Middle frontal gyrus (tissue), 1 donor: ENCODE measurements around the gene ERVW-1.
"Not testable (repeated sequence)": the region's sequence is repeated elsewhere in the genome, so short reads cannot be mapped to it uniquely, and the experiment has no call there.

Experiments
- DNase-seq: peaks from one replicate; pipeline ENCODE4 v3.0.0-alpha.2; 2015; ENCODE audit warnings: low spot score; ENCODE audit errors: extremely low spot score

The ERVW-1 gene, protein sequence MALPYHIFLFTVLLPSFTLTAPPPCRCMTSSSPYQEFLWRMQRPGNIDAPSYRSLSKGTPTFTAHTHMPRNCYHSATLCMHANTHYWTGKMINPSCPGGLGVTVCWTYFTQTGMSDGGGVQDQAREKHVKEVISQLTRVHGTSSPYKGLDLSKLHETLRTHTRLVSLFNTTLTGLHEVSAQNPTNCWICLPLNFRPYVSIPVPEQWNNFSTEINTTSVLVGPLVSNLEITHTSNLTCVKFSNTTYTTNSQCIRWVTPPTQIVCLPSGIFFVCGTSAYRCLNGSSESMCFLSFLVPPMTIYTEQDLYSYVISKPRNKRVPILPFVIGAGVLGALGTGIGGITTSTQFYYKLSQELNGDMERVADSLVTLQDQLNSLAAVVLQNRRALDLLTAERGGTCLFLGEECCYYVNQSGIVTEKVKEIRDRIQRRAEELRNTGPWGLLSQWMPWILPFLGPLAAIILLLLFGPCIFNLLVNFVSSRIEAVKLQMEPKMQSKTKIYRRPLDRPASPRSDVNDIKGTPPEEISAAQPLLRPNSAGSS

GRCh38 chr7:92477681-92478080, at the start of gene ERVW-1:
TSS of gene ERVW-1 (minus strand) at chr7:92477946. CDS start at chr7:92470381, 7,565 bp downstream.
- not testable (repeated sequence) for DNase-seq

DNA sequence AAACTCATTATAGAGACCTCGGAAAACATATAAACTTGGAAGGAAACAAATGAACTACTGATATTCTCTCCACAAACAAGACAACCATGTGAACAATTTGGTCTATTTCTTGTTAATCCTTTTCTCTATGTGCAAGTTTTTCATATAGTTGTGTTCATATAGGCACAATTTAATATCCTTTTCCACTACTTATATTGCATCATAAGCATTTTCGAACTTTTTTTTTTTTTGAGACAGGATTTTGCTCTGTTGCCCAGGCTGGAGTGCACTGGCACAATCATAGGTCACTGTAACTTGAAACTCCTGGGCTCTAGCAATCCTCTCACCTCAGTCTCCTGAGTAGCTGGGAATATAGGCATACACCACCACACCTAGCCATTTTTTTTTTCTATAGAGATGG, 45.4 kb upstream of the ERVW-1 start:
- DNase-seq: no peak

DNA sequence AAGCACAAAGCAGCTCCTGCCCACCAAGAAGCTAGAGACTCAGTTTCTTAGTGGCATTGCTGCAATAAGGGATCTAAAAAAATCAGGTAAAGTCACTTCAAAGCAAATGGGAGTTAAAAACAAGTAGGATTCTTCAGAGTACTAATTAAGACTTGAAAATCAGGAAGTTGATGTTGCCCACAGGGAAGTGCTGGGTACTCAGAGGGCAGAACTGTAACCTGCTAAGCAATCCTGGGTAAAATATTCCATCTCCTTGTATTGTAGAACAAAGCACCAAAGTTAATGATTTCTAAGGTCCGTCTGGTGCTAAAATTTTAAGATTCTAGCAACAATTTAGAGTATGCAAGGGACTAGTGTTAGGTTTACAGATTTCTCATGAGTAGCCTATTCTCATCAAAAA, 42.3 kb upstream of the ERVW-1 start:
- no peak for DNase-seq

DNA sequence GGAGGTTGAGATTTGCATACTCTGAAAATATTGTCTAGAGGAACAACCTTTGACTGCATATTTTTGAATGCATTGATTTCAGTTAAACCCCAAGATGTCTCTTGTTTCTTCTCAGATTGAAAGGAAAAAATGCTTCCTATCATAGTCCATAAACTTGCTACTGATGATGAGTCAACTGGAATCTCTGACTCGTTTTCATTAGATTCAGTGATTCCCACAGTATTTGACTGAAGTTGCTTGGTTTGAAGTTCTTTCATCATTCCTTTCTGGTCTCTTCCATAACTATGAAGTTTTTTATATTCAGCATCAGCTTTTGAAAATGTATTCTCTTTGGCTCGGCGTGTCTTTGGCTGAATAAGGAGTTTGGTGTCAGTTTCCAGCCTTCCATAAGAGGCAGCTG, 39.9 kb upstream of the ERVW-1 start:
- no peak for DNase-seq

- no peak for DNase-seq
Measured at GRCh38 chr7:92513167-92513902, 35.6 kb upstream of the ERVW-1 start.

DNA sequence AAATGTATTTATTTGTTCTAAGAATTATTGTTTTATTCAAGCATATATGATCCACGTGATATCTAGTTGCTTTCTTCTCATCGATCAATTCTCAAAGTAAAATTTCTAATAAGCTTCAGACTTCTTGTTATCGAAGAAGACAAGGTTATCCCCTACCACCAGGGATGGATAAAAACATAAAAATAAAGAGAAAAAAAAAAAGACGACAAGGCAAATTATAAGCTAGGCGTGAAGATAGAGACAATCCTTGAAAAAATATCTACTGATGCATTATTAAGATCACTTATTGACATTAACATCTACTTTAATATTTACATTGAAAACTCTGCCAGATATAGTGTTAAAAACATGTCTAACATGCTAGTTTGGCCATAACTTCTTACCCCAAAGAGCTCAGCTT, 31.2 kb upstream of the ERVW-1 start:
- no peak for DNase-seq

DNA sequence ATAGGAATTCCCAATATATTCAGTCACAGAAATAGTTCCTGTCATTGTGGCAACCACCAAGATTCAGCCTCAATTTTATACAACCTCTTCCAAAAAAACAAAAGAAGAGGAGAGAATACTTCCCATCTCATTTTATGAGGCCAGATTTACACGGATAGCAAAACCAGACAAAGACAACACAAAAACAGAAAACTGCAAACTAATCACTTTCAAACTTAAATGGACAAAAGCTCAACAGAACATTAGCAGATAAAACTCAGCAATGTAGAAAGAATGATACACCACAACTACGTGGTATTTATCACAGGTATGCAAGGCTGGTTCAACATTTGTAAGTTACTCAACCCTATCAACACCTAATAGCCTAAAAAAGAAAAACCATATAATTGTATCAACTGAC, 28.6 kb upstream of the ERVW-1 start:
- DNase-seq: no peak

DNA sequence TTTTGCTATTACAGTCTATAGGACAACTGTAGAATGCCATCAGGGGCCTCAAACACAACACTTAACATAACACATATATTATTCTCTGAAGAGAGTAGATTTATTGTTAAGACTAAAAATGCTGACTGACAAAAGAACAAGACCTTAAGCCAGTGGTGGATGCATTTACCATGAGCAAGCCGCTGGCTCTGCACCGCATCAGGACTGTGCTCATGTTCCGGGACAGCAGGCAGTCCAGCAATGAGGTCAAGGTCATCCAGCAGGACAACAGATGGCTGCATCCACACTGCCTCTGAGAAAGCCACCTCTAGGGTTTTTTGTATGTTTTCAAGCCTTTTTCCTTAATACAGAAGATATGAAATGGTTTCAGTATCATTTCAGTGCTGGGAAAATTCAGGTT, 26.8 kb upstream of the ERVW-1 start:
- DNase-seq: no peak

DNA sequence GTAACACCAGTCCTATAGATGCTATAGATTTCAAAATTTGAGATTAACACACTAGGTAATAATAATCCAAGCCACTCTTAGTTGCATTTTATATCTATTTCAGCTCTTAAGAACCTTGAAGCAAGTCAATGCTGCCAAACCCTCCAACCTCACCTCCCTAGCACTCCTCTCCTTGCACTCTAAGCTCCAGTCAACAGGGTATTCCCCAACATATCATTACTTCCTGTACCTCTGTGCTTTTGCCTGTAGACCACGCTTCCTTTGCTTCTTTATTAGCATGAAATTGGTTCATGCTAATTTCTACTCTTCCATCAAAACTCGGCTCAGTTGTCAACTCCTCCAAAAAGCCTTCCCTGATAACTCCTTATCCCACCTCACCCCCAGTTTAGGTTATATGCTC, 26.0 kb upstream of the ERVW-1 start:
- DNase-seq: no peak

GRCh38 chr7:92498557-92498956, 20.8 kb upstream of the ERVW-1 start:
- DNase-seq: no peak

GRCh38 chr7:92496876-92497275, 19.1 kb upstream of the ERVW-1 start:
- no peak for DNase-seq

- DNase-seq: no peak
Measured at GRCh38 chr7:92489634-92490033, 11.9 kb upstream of the ERVW-1 start.

- no peak for DNase-seq
Measured at GRCh38 chr7:92487804-92488203, 10.1 kb upstream of the ERVW-1 start.

- DNase-seq: no peak
Measured at GRCh38 chr7:92485974-92486373, 8.2 kb upstream of the ERVW-1 start.

GRCh38 chr7:92485267-92485892, 7.6 kb upstream of the ERVW-1 start:
- DNase-seq: no peak

- DNase-seq: not testable (repeated sequence)
Measured at GRCh38 chr7:92484226-92484625, 6.5 kb upstream of the ERVW-1 start.

DNA sequence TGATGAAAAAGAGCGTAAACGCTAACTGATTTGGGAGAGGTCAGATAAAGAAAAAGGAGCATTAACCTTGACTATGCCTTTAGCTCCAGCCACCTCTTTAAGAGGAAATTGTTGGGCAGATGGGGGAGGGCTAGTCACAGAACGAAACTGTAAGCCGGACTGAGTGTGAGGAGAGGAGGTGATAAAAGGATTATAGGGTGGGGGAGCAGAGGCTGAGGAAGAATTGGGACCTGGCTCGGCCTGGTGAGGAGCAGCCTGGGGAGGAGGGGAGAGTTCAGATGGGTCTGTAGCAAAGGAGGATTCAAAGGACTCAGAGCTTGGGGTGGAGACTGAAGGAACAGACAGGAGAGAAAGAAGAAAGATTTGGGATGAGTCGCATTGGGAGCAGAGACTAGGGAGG, 5.9 kb upstream of the ERVW-1 start:
- not testable (repeated sequence) for DNase-seq

DNA sequence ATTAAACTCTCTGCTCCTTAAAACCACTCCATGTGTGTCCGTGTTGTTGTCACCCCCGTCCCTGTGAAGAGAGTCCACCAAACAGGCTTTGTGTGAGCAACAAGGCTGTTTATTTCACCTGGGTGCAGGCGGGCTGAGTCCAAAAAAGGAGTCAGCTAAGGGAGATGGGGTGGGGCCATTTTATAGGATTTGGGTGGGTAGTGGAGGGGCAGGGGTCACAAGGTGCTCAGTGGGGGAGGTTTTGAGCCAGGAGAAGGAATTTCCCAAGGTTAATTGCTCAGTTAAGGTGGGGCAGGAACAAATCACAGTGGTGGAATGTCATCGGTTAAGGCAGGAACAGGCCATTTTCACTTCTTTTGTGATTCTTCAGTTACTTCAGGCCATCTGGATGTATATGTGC, 1.4 kb upstream of the ERVW-1 start:
- not testable (repeated sequence) for DNase-seq

GRCh38 chr7:92478711-92479110, 965 bp upstream of the ERVW-1 start:
- no peak for DNase-seq

DNA sequence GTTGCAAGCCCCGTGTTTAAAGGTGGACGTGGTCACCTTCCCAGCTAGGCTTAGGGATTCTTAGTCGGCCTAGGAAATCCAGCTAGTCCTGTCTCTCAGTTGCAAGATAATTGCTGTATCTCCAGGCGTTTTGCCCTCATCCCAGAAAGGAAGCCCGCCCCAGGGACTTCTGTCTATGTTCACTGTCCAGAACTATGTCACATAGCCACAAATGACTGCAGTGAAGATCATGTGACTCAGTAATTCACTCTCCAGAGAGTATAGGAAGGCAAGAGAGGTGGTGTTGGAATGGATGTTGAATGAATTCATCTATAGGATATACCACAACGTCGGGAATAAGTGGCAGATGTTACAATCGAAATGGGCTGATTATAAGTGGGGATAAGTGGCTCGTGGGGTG, 349 bp upstream of the ERVW-1 start:
- no peak for DNase-seq

- DNase-seq: not testable (repeated sequence)
Measured at GRCh38 chr7:92475851-92476590, 1.7 kb downstream of the ERVW-1 start.
